Muscle of back (tissue), 11 donors: Measurements from ENCODE around the gene IP6K3. TPM values are rescaled to one million over a fixed set of nuclear protein-coding genes. Genes with fewer than 3 reads are reported as not detected.

ENCODE experiments used
- DNase-seq, 3 donors: peaks; one replicate each; pipeline versions ENCODE4 v3.0.0 to v3.0.0-alpha.2; 2013
- polyA plus RNA-seq, 10 donors: library from polyadenylated mRNA; unstranded; fragments of 120-200 nt; gene quantifications; one replicate each; pipeline ENCODE4 v1.2.1, GENCODE V29; 2013; ENCODE audit not compliant: insufficient read length in 10 of 10

The IP6K3 gene
- polyA plus RNA-seq, 10 donors = 10.5 to 31.0 (median 25.4) TPM

GRCh38 chr6:33709605-33710295 is 37.0 kb downstream of the IP6K3 start:
- DNase-seq = no peak

GRCh38 chr6:33708516-33709204 is 38.0 kb downstream of the IP6K3 start:
- no peak for DNase-seq

GRCh38 chr6:33707771-33708170 is 38.9 kb downstream of the IP6K3 start:
- DNase-seq = no peak

GRCh38 chr6:33705955-33706725 is 40.6 kb downstream of the IP6K3 start:
- no peak for DNase-seq

- DNase-seq = no peak
Measured at GRCh38 chr6:33705268-33705885, 41.3 kb downstream of the IP6K3 start.

GRCh38 chr6:33704215-33705066 is 42.3 kb downstream of the IP6K3 start:
- DNase-seq = no peak

GRCh38 chr6:33702345-33702977 is 44.2 kb downstream of the IP6K3 start:
- DNase-seq = peak in 1 of 3 donors; percentile 54

GRCh38 chr6:33700391-33701050 is 46.2 kb downstream of the IP6K3 start:
- DNase-seq = peak in 2 of 3 donors; percentile 56 to 70

GRCh38 chr6:33699739-33700138 is 47.0 kb downstream of the IP6K3 start:
- DNase-seq = no peak

- no peak for DNase-seq
Measured at GRCh38 chr6:33699131-33699530, 47.6 kb downstream of the IP6K3 start.

- DNase-seq = no peak
Measured at GRCh38 chr6:33698494-33698893, 48.2 kb downstream of the IP6K3 start.

- no peak for DNase-seq
Measured at GRCh38 chr6:33697845-33698244, 48.9 kb downstream of the IP6K3 start.

- DNase-seq = peak in 2 of 3 donors; percentile 26 to 41
Measured at GRCh38 chr6:33696548-33697518, 49.9 kb downstream of the IP6K3 start.

GRCh38 chr6:33696076-33696475 is 50.6 kb downstream of the IP6K3 start:
- DNase-seq = no peak

GRCh38 chr6:33695451-33695887 is 51.2 kb downstream of the IP6K3 start:
- DNase-seq = no peak

- DNase-seq = no peak
Measured at GRCh38 chr6:33694977-33695376, 51.7 kb downstream of the IP6K3 start.

- DNase-seq = peak; percentile 31 to 55 (median 45)
Measured at GRCh38 chr6:33694401-33694931, 52.2 kb downstream of the IP6K3 start.
